ENCODE data around the gene B3GNT3.

Gene B3GNT3, protein sequence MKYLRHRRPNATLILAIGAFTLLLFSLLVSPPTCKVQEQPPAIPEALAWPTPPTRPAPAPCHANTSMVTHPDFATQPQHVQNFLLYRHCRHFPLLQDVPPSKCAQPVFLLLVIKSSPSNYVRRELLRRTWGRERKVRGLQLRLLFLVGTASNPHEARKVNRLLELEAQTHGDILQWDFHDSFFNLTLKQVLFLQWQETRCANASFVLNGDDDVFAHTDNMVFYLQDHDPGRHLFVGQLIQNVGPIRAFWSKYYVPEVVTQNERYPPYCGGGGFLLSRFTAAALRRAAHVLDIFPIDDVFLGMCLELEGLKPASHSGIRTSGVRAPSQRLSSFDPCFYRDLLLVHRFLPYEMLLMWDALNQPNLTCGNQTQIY

GRCh38 chr19:17794731-17795494, at the start of gene B3GNT3:
B3GNT3 (plus strand) TSS chr19:17795138; CDS start chr19:17807808, 12,670 bp downstream.
- H3K4me3 ChIP-seq (ENCODE audit: low read depth, low read length): no peak within 1 kb of the TSS
- in situ Hi-C loops (cut with HindIII; ENCODE audit: low sequenced_read_pairs): no loop called here
- no peak for TF ChIP-seq CTCF (IDR thresholded peaks at IDR 0.05; ENCODE audit: low read depth, low read length, missing control alignments)
- DNase-seq (ENCODE audit: low read depth): no peak

- in situ Hi-C loops (cut with HindIII; ENCODE audit: low sequenced_read_pairs): no loop called here
- H3K4me3 ChIP-seq (ENCODE audit: low read depth, low read length): peak overlapping the region; percentile 38
- DNase-seq (ENCODE audit: low read depth): peak; percentile 78
- no peak for TF ChIP-seq CTCF (IDR thresholded peaks at IDR 0.05; ENCODE audit: low read depth, low read length, missing control alignments)
These were observed 47.5 kb upstream of the B3GNT3 start for GRCh38 chr19:17747205-17748098.

DNA sequence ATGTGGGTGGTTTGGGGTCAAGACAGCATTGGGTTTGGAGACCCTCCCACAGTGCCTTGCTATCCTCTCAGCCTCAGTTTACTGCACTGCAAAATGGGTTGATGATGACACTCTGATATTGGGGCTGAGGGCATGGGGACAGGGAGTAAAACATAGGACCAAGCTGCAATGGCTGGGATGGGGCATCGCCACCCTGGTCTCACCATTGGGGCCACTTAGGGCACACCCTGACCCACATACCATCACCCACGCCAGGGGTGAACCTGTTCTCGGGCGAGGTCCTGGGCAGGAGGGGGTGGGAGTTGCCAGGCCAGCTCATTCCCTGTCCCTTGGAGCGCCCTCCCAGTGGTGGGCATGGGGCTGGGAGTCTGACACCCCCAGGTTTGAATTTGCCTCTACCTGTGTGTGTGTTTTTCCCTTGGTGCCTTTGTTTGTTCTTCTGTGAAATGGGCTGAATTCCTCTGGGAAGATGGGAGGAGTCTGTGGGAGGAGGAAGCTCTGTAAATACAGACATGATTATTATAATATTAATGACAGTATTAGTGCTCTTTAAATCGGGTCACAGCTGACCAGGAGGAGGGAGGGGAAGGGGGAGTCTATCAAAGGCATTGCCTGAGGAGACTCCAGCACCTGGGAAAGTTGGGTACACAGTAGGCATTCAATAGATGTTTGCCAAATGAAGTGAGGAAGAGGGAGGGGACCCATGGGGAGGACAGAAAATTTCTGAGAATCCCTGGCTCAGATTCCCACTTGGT, 45.9 kb upstream of the B3GNT3 start:
- in situ Hi-C loops (cut with HindIII; ENCODE audit: low sequenced_read_pairs): no loop called here
- TF ChIP-seq CTCF (IDR thresholded peaks at IDR 0.05; ENCODE audit: low read depth, low read length, missing control alignments): no peak
- no peak for DNase-seq (ENCODE audit: low read depth)
- no peak overlapping the region for H3K4me3 ChIP-seq (ENCODE audit: low read depth, low read length)

DNA sequence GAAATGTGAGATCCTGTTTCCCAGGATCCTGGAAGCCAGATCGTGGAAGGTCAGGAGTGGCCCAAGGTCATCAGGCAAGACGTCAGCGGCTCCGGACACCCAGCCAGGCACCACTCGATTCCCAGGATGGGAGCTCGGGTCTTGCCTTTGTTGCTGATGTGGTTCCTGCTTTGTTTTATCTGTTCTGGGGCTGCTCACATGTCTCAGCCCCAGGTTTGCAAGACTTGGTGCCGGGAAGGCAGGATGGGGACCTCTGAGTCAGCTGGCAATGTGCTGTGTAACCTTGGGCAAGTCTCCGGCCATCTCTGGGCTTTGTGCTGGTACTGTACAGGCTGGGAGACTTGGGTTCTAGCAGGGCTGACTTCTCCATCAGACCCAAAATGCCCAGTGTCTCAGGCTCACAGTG, 45.0 kb upstream of the B3GNT3 start:
- in situ Hi-C loops (cut with HindIII; ENCODE audit: low sequenced_read_pairs): no loop called here
- DNase-seq (ENCODE audit: low read depth): no peak
- H3K4me3 ChIP-seq (ENCODE audit: low read depth, low read length): no peak overlapping the region
- TF ChIP-seq CTCF (IDR thresholded peaks at IDR 0.05; ENCODE audit: low read depth, low read length, missing control alignments): no peak

DNA sequence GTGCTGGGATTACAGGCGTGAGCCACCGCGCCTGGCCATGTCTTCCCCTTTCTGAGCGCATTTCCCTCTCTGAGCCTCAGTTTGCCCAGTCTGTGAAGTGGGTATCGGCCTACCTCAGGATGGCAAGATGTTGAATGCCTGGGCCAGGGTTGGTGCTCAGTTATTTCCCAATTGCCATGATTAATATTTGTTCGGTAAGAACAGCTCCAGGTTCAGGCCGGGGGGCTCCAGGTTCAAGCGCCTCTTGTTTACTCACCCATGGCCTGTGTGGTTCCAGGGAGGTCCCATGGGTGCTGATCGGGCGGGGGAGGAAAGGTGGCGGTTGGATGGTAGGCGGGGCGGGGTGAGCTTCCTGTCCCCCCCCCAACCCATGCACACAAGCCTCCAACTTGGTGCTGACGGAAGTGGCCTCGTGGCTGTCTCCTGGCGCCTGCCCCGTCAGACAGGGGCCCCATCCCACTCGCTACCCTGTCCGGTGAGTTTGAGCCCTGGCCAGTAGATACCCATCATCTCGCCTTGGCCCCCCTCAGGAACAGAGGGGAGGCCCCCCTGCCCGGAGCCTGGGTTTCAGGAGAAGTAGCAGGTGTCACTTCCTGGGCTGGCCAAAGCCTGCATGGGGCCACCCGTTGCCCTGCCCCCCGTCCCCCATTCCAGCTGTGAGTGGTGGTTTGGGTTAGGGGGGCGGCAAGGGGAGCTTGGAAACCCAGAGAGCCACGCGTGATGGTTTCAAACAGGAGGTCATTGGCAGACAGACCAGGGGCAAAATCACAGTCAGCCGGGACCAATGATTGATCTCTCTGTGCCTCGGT, 43.6 kb upstream of the B3GNT3 start, which contains the start of gene FCHO1:
Gene FCHO1, plus strand, starts transcription at position 375 of the 809 bp plus-strand sequence. CDS start 3,688 bp downstream, outside the sequence.
- no peak for TF ChIP-seq CTCF (IDR thresholded peaks at IDR 0.05; ENCODE audit: low read depth, low read length, missing control alignments)
- in situ Hi-C loops (cut with HindIII; ENCODE audit: low sequenced_read_pairs): no loop called here
- H3K4me3 ChIP-seq (ENCODE audit: low read depth, low read length): no peak within 1 kb of the TSS
- DNase-seq (ENCODE audit: low read depth): no peak

Data from astrocyte of the cerebellum (primary cell).